GM12891 (cell line): Measurements from ENCODE around the gene MARK2.

Source experiments
- POLR2A ChIP-seq: IDR thresholded peaks from 2 replicates; pipeline ENCODE4 v1.6.1; 2011; ENCODE audit warnings: low read depth, low read length, control low read depth
- POLR2AphosphoS5 ChIP-seq: IDR thresholded peaks from 2 replicates; pipeline ENCODE4 v1.6.1; 2011; ENCODE audit warnings: low read depth, low read length, control low read depth
- SPI1 ChIP-seq: IDR thresholded peaks from 2 replicates; pipeline ENCODE4 v1.6.1; 2011; ENCODE audit warnings: low read depth, low read length, control low read depth
- TAF1 ChIP-seq: IDR thresholded peaks from 2 replicates; pipeline ENCODE4 v1.6.1; 2011; ENCODE audit warnings: low read depth, low read length, control low read depth

GRCh38 chr11:63850920-63851319 is 12.0 kb downstream of the MARK2 start:
- TF ChIP-seq POLR2AphosphoS5 (no peak), POLR2A (no peak), TAF1 (no peak), SPI1 (no peak)
